EH (cell line): ENCODE results near the gene SAP30.

Experiments
- DNase-seq: peaks from one replicate; pipeline ENCODE4 v3.0.0-alpha.2; 2015; ENCODE audit warnings: low read depth

Gene SAP30

GRCh38 chr4:173370477-173371291 is at the start of gene SAP30:
Gene SAP30 (plus strand): TSS chr4:173370954. CDS start chr4:173371183, 229 bp downstream.
- DNase-seq = peak; percentile 99

- DNase-seq = no peak
These were observed 45.6 kb upstream of the SAP30 start for GRCh38 chr4:173325007-173325736.

GRCh38 chr4:173328236-173328901 is 42.4 kb upstream of the SAP30 start:
- peak; percentile 36 for DNase-seq

GRCh38 chr4:173330590-173330989 is 40.2 kb upstream of the SAP30 start:
- no peak for DNase-seq

- peak; percentile 42 for DNase-seq
These were observed 38.7 kb upstream of the SAP30 start for GRCh38 chr4:173332021-173332487.

- no peak for DNase-seq
These were observed 37.6 kb upstream of the SAP30 start for GRCh38 chr4:173332963-173333657.

GRCh38 chr4:173333658-173334084 is 37.1 kb upstream of the SAP30 start:
- DNase-seq = no peak

GRCh38 chr4:173334085-173334890 is 36.5 kb upstream of the SAP30 start, which contains the start of gene HMGB2:
Gene HMGB2 (minus strand): TSS chr4:173334358. CDS start chr4:173333649, 709 bp downstream.
- DNase-seq = peak; percentile 100

- peak; percentile 88 for DNase-seq
These were observed 35.6 kb upstream of the SAP30 start for GRCh38 chr4:173334891-173335752.

- DNase-seq = peak; percentile 19
These were observed 33.3 kb upstream of the SAP30 start for GRCh38 chr4:173337463-173337862.

GRCh38 chr4:173343832-173344397 is 26.8 kb upstream of the SAP30 start:
- no peak for DNase-seq

GRCh38 chr4:173345648-173346047 is 25.1 kb upstream of the SAP30 start:
- no peak for DNase-seq

- peak; percentile 89 for DNase-seq
These were observed 24.7 kb upstream of the SAP30 start for GRCh38 chr4:173346074-173346473.

GRCh38 chr4:173347467-173347866 is 23.3 kb upstream of the SAP30 start:
- DNase-seq = no peak

GRCh38 chr4:173357939-173358338 is 12.8 kb upstream of the SAP30 start:
- DNase-seq = no peak

- peak; percentile 48 for DNase-seq
These were observed 10.1 kb upstream of the SAP30 start for GRCh38 chr4:173360587-173361221.

GRCh38 chr4:173362666-173363065 is 8.1 kb upstream of the SAP30 start:
- no peak for DNase-seq

GRCh38 chr4:173365359-173365996 is 5.3 kb upstream of the SAP30 start:
- no peak for DNase-seq

- DNase-seq = peak; percentile 7
These were observed 3.5 kb upstream of the SAP30 start for GRCh38 chr4:173367285-173367684.
